ENCODE results near the gene TMEM63B.
A peak's percentile ranks its signal among the peaks of the same experiment; 100 is the strongest.

TMEM63B gene

DNA sequence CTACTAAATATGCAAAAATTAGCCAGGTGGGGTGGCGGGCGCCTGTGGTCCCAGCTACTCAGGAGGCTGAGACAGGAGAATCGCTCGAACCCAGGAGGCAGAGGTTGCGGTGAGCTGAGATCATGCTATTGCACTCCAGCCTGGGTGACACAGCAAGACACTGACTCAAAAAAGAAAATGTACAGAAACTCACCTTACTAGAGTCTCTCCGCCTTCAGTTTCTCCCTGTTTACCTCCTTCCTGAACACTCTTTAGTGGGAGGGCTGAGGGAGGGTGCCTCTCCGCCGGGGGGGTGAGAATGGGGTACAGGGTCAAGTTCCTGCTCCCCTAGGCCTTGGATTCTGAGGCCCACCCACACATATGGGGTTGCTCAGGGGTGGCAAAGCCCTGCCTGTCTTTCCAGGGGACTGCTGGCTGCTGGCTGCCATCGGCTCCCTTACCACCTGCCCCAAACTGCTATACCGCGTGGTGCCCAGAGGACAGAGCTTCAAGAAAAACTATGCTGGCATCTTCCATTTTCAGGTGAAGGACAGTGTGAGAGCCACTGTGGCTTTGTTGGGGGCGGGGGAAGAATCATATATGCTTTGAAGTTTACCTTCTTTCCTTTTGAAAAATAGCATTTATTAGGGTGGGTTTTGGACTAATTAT, 44.7 kb downstream of the TMEM63B start:
- TF ChIP-seq, protein P1, sequence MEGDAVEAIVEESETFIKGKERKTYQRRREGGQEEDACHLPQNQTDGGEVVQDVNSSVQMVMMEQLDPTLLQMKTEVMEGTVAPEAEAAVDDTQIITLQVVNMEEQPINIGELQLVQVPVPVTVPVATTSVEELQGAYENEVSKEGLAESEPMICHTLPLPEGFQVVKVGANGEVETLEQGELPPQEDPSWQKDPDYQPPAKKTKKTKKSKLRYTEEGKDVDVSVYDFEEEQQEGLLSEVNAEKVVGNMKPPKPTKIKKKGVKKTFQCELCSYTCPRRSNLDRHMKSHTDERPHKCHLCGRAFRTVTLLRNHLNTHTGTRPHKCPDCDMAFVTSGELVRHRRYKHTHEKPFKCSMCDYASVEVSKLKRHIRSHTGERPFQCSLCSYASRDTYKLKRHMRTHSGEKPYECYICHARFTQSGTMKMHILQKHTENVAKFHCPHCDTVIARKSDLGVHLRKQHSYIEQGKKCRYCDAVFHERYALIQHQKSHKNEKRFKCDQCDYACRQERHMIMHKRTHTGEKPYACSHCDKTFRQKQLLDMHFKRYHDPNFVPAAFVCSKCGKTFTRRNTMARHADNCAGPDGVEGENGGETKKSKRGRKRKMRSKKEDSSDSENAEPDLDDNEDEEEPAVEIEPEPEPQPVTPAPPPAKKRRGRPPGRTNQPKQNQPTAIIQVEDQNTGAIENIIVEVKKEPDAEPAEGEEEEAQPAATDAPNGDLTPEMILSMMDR (IDR thresholded peaks at IDR 0.05; ENCODE audit: control extremely low read depth, extremely low read depth, low read depth, missing control alignments), result no peak
- CTCF ChIA-PET, result interaction anchor here (0.8 to 4.9 kb wide), 35 partner anchors 9 to 427 kb away, joined by 3 to 49 read pairs (median 7); partner anchors contain the start of genes HSP90AB1, MYMX and SLC29A1
- POLR2A ChIA-PET, result interaction anchor here (0.6 to 2.1 kb wide), 3 partner anchors 81 to 499 kb away, joined by 5 to 7 read pairs (median 6); partner anchors contain the start of gene SLC35B2
- DNase-seq (ENCODE audit: extremely low spot score), result no peak

DNA sequence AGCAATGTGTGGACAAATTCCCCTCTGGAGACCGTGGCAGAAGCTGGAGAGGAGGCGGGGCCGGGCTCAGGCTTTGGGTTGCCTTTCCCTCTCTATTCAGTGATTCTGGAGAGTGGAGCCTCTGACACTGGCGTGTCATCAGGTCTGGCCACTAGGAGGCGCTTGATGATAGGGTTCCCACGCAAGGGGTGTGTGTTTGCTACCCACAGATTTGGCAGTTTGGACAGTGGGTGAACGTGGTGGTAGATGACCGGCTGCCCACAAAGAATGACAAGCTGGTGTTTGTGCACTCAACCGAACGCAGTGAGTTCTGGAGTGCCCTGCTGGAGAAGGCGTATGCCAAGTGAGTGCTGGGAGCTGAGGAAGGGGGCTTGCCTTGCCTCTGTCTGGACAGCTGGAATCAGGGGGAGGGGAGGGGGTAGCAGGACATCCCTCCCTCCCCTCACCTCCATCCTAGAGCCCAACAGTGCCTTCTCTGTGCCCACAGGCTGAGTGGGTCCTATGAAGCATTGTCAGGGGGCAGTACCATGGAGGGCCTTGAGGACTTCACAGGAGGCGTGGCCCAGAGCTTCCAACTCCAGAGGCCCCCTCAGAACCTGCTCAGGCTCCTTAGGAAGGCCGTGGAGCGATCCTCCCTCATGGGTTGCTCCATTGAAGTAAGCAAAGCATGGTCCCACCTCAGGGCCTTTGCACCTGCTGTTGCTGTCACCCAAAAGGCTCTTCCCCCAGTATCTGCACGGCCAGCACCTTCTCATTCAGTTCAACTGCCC, 45.6 kb downstream of the TMEM63B start:
- CTCF ChIA-PET, result interaction anchor here (0.7 to 4.9 kb wide), 43 partner anchors 8 to 428 kb away, joined by 3 to 49 read pairs (median 6); partner anchors contain the start of genes HSP90AB1, MYMX and SLC29A1
- POLR2A ChIA-PET, result interaction anchor here (0.9 to 2.1 kb wide), 3 partner anchors 74 to 83 kb away, joined by 4 to 7 read pairs (median 6); partner anchors contain the start of genes HSP90AB1 and SLC35B2
- peak; percentile 89 for DNase-seq (ENCODE audit: extremely low spot score)
- TF ChIP-seq, protein P1 (IDR thresholded peaks at IDR 0.05; ENCODE audit: control extremely low read depth, extremely low read depth, low read depth, missing control alignments), result peak; percentile 95

DNA sequence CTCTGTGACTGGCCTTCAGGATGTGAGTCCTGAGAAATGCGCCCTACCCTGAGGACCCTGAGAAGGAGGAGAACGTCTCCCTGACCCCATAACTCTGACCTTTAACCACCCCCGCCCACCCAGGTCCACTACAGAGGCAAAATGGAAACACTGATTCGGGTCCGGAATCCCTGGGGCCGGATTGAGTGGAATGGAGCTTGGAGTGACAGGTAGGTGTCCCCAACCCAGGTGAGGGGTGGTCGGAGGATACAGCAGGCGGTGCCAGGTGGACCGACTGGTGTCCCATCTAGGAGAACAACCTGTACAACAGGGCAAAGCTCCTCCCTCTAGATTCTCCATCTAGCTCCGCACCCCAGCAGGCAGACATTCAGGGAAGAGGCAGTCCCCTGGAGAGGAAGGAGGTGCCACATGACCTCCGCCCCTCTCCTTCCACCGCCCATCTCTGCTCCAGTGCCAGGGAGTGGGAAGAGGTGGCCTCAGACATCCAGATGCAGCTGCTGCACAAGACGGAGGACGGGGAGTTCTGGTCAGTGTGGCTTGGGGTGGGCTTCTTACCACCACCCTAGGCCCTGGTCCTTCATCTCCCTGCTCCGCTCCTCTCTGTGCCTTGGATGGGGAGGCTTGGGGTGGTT, 48.9 kb downstream of the TMEM63B start:
- no peak for DNase-seq (ENCODE audit: extremely low spot score)
- ChIA-PET POLR2A (interaction anchor here (1.2 to 2.7 kb wide), 2 partner anchors 61 to 71 kb away, joined by 4 to 12 read pairs; partner anchors contain the start of gene HSP90AB1), CTCF (interaction anchor here (0.9 to 4.9 kb wide), 15 partner anchors 10 to 407 kb away, joined by 3 to 32 read pairs (median 4); partner anchors contain the start of gene SLC29A1)
- TF ChIP-seq, protein P1 (IDR thresholded peaks at IDR 0.05; ENCODE audit: control extremely low read depth, extremely low read depth, low read depth, missing control alignments), result no peak

DNA sequence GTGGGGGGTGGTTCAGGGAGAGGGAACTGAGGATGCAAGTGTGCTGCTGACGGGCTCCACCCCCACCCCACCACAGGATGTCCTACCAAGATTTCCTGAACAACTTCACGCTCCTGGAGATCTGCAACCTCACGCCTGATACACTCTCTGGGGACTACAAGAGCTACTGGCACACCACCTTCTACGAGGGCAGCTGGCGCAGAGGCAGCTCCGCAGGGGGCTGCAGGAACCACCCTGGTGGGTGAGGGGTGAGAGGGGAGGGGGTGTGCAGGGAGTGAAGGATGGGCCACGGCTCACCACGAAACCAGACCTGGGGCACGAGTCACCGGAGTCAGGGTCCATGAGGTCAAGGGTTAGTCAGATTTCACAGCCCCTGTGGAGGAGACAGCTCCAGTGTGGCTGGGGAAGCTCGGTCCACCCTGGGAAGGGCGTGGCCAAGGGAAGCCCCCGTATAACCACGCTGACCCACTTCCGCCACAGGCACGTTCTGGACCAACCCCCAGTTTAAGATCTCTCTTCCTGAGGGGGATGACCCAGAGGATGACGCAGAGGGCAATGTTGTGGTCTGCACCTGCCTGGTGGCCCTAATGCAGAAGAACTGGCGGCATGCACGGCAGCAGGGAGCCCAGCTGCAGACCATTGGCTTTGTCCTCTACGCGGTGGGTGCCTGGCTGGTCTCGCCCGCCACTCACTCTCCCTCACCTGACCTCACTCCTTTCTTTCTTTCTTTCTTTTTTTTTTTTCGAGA, 49.6 kb downstream of the TMEM63B start:
- POLR2A ChIA-PET, result interaction anchor here (1.2 to 2.7 kb wide), 2 partner anchors 61 to 70 kb away, joined by 4 to 12 read pairs; partner anchors contain the start of gene HSP90AB1
- CTCF ChIA-PET, result interaction anchor here (0.9 to 4.9 kb wide), 17 partner anchors 9 to 408 kb away, joined by 3 to 26 read pairs (median 4); no protein-coding TSS in a partner anchor
- peak; percentile 75 for DNase-seq (ENCODE audit: extremely low spot score)
- TF ChIP-seq, protein P1 (IDR thresholded peaks at IDR 0.05; ENCODE audit: control extremely low read depth, extremely low read depth, low read depth, missing control alignments), result no peak

DNA sequence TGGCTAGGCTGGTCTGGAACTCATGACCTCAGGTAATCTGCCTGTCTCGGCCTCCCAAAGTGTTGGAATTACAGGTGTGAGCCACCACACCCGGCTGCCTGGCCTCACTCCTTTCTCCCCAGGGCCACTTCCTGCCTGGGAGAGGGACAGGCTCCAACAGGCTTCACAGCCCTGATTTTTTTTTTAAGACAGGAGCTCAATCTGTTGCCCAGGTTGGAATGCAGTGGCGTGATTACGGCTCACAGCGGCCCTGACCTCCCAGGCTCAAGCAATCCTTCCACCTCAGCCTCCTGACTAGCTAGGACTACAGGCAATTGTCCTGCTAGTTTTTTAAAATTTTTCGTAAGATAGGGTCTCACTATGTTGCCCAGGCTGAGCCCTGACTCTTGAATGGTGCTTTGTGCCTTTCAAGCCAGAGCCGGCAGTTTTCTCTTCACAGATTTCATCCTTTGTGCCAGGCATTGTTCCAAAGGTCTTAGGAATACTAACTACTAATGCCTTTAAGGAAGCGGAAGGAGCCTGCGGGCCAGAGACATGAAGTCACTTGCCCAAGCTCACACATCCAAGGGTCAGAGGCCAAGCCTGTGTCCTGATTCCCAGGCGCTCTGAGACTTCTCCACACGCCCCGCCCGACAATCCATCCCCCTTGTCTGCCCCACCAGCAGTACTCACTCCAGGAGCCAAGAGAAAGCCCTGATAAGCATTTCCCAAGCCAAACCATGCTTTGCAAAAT, 50.5 kb downstream of the TMEM63B start:
- CTCF ChIA-PET, result interaction anchor here (0.7 to 3.2 kb wide), 8 partner anchors 8 to 409 kb away, joined by 3 to 10 read pairs (median 4); no protein-coding TSS in a partner anchor
- TF ChIP-seq, protein P1 (IDR thresholded peaks at IDR 0.05; ENCODE audit: control extremely low read depth, extremely low read depth, low read depth, missing control alignments), result no peak
- no peak for DNase-seq (ENCODE audit: extremely low spot score)
- POLR2A ChIA-PET, result interaction anchor here (2.7 kb wide), 1 partner anchor 69 kb away, joined by 12 read pairs; the partner anchor contains the start of gene HSP90AB1
